K562 (cell line): ENCODE data around the gene SIRPB2.

Source experiments
- CC2D1A ChIP-seq: fragments of 450-650 bp; IDR thresholded peaks from 2 replicates; pipeline ENCODE4 v1.6.1; 2017; ENCODE audit warnings: mild to moderate bottlenecking
- NBN ChIP-seq: fragments of 450-650 bp; IDR thresholded peaks from 2 replicates; pipeline ENCODE4 v1.6.1; 2016; ENCODE audit warnings: low read depth, mild to moderate bottlenecking
- RAD21 ChIP-seq, 2 experiments: fragments of 250-450 bp in 1 of 2; fragments of 450-650 bp in 1 of 2; sonication (Bioruptor Pico) in 1 of 2; formaldehyde crosslinking in 1 of 2; IDR thresholded peaks in 1 of 2; conservative IDR thresholded peaks in 1 of 2; 2 replicates each; pipeline versions ENCODE4 v1.4.0 to v1.8.0; 2020 to 2022; ENCODE audit warnings: mild to moderate bottlenecking in 2 of 2, moderate library complexity in 1 of 2
- SP1 ChIP-seq: sonication (generic); formaldehyde crosslinking; IDR thresholded peaks from 2 replicates; pipeline ENCODE4 v1.8.1; 2022; ENCODE audit warnings: mild to moderate bottlenecking, missing genetic modification reagents
- YBX1 ChIP-seq: fragments of 450-650 bp; IDR thresholded peaks from 2 replicates; pipeline ENCODE4 v1.7.1; 2016; ENCODE audit warnings: mild to moderate bottlenecking
- ZNF75A ChIP-seq: fragments of 450-650 bp; formaldehyde crosslinking; IDR thresholded peaks from 2 replicates; pipeline ENCODE4 v1.4.0; 2020; ENCODE audit warnings: mild to moderate bottlenecking
- TF ChIP-seq, protein P1 (sequence below): fragments of 250-450 bp; sonication (Bioruptor Pico); IDR thresholded peaks from 2 replicates; pipeline ENCODE4 v1.9.0; 2021; ENCODE audit warnings: mild to moderate bottlenecking, inconsistent platforms
- TF ChIP-seq, protein P2 (sequence below), 2 experiments: fragments of 450-650 bp in 1 of 2; IDR thresholded peaks; 2 replicates each; pipeline ENCODE4 v1.6.1; 2011 to 2017; ENCODE audit warnings: low read depth in 2 of 2, antibody characterized with exemption in 1 of 2, borderline replicate concordance in 1 of 2, low read length in 1 of 2, mild to moderate bottlenecking in 1 of 2, mixed read lengths in 1 of 2; ENCODE audit not compliant: control insufficient read depth in 1 of 2
- TF ChIP-seq, protein P3 (sequence below): sonication (generic); formaldehyde crosslinking; IDR thresholded peaks from 2 replicates; pipeline ENCODE4 v1.8.1; 2023; ENCODE audit warnings: mild to moderate bottlenecking, missing genetic modification reagents, moderate library complexity
- TF ChIP-seq, protein P4 (sequence below), 3 experiments: IDR thresholded peaks in 2 of 3; conservative IDR thresholded peaks in 1 of 3; 2 replicates each; pipeline ENCODE4 v1.5.1; 2011 to 2012; ENCODE audit warnings: low read length in 3 of 3, mild to moderate bottlenecking in 3 of 3, control low read depth in 2 of 3, improper control_type of control experiment in 1 of 3, inconsistent platforms in 1 of 3, low read depth in 1 of 3, mixed read lengths in 1 of 3, moderate library complexity in 1 of 3; ENCODE audit not compliant: insufficient read depth in 2 of 3

DNA sequence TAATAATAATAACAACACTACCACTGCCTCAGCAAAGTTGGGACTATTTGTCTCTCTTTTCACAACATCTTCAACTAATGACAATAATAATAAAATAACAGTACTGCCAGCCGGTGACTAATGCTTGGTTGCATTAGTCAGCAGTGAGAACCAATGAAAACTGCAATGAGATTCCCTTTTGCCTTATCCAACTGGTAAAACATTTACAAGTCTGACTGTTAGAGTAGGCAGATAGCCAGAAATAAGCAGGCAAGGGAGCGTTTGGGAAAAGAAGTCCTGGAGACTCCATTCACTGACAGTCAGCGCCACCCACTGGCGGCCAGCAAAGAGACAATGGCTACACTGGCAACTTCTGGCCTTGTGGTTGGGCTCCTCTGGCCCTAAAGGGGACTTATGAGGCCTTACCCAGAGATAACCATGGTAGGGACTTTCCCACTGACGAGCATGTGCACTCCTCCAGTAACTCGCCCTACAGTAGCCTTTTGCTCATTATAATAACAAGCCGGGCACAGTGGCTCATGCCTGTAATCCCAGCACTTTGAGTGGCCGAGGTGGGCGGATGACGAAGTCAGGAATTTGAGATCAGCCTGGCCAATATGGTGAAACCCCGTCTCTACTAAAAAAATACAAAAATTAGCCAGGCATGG lies 21.2 kb downstream of the SIRPB2 start:
- TF ChIP-seq YBX1: no peak
- no peak for TF ChIP-seq NBN
- TF ChIP-seq RAD21 (CRISPR knock-in tag; conservative IDR thresholded peaks at IDR 0.05 in 1 of 2, IDR thresholded peaks at IDR 0.05 in 1 of 2): peak; percentile 76 to 82
- TF ChIP-seq, protein P1, sequence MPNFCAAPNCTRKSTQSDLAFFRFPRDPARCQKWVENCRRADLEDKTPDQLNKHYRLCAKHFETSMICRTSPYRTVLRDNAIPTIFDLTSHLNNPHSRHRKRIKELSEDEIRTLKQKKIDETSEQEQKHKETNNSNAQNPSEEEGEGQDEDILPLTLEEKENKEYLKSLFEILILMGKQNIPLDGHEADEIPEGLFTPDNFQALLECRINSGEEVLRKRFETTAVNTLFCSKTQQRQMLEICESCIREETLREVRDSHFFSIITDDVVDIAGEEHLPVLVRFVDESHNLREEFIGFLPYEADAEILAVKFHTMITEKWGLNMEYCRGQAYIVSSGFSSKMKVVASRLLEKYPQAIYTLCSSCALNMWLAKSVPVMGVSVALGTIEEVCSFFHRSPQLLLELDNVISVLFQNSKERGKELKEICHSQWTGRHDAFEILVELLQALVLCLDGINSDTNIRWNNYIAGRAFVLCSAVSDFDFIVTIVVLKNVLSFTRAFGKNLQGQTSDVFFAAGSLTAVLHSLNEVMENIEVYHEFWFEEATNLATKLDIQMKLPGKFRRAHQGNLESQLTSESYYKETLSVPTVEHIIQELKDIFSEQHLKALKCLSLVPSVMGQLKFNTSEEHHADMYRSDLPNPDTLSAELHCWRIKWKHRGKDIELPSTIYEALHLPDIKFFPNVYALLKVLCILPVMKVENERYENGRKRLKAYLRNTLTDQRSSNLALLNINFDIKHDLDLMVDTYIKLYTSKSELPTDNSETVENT (CRISPR knock-in tag): no peak
- TF ChIP-seq, protein P2, sequence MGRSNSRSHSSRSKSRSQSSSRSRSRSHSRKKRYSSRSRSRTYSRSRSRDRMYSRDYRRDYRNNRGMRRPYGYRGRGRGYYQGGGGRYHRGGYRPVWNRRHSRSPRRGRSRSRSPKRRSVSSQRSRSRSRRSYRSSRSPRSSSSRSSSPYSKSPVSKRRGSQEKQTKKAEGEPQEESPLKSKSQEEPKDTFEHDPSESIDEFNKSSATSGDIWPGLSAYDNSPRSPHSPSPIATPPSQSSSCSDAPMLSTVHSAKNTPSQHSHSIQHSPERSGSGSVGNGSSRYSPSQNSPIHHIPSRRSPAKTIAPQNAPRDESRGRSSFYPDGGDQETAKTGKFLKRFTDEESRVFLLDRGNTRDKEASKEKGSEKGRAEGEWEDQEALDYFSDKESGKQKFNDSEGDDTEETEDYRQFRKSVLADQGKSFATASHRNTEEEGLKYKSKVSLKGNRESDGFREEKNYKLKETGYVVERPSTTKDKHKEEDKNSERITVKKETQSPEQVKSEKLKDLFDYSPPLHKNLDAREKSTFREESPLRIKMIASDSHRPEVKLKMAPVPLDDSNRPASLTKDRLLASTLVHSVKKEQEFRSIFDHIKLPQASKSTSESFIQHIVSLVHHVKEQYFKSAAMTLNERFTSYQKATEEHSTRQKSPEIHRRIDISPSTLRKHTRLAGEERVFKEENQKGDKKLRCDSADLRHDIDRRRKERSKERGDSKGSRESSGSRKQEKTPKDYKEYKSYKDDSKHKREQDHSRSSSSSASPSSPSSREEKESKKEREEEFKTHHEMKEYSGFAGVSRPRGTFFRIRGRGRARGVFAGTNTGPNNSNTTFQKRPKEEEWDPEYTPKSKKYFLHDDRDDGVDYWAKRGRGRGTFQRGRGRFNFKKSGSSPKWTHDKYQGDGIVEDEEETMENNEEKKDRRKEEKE (IDR thresholded peaks at IDR 0.05; ENCODE audit: borderline replicate concordance in 1 of 2, control insufficient read depth in 1 of 2, low read depth in 2 of 2, low read length in 1 of 2): no peak
- TF ChIP-seq CC2D1A: no peak
- no peak for TF ChIP-seq ZNF75A (CRISPR knock-in tag)
- TF ChIP-seq SP1 (CRISPR knock-in tag): peak; percentile 50; the same call in 1 of the 2 replicates
- TF ChIP-seq, protein P3, sequence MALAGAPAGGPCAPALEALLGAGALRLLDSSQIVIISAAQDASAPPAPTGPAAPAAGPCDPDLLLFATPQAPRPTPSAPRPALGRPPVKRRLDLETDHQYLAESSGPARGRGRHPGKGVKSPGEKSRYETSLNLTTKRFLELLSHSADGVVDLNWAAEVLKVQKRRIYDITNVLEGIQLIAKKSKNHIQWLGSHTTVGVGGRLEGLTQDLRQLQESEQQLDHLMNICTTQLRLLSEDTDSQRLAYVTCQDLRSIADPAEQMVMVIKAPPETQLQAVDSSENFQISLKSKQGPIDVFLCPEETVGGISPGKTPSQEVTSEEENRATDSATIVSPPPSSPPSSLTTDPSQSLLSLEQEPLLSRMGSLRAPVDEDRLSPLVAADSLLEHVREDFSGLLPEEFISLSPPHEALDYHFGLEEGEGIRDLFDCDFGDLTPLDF: no peak
- TF ChIP-seq, protein P4, sequence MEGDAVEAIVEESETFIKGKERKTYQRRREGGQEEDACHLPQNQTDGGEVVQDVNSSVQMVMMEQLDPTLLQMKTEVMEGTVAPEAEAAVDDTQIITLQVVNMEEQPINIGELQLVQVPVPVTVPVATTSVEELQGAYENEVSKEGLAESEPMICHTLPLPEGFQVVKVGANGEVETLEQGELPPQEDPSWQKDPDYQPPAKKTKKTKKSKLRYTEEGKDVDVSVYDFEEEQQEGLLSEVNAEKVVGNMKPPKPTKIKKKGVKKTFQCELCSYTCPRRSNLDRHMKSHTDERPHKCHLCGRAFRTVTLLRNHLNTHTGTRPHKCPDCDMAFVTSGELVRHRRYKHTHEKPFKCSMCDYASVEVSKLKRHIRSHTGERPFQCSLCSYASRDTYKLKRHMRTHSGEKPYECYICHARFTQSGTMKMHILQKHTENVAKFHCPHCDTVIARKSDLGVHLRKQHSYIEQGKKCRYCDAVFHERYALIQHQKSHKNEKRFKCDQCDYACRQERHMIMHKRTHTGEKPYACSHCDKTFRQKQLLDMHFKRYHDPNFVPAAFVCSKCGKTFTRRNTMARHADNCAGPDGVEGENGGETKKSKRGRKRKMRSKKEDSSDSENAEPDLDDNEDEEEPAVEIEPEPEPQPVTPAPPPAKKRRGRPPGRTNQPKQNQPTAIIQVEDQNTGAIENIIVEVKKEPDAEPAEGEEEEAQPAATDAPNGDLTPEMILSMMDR (IDR thresholded peaks at IDR 0.05 in 2 of 3, conservative IDR thresholded peaks at IDR 0.05 in 1 of 3; ENCODE audit: insufficient read depth in 2 of 3, low read depth in 1 of 3, low read length in 3 of 3): peak; percentile 83 to 90 (median 88)
